ENCODE data around the gene SLC25A52.

SLC25A52 gene

DNA sequence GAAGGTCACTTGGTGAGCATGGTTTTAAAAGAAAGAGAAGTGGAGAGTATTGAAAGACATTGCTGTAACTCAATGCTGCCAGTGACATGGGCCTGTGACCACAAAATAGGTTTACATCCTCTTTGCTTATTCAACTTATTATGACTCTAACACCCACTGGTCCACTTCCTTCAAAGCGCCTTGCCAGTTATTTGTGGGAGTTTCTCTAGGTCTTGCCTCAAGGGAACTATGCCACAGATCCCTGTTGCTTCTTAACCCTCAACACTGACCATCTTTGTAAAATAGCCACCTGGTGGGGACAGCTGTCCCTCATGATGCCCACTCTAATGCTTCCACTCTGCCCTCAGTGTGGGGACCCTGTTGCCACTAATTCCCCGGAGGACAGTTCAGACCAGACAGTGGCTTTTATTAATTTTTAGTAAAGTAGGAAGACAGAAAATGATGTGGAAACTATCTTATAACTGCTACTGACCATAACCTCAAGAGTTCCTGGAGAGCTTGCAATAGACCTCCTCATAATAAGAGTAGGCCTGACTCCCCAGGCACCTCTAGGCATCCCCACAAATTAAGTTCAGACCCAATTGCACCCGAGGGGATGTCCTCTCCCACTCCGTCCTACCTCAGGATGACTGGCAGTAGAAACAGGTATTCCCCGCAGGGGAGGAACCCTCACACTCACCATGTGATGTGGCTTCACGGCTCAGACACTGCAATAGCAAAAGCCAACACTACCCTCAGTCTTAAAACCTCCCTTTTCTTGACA is 31.3 kb upstream of the SLC25A52 start:
- Histone ChIP-seq H4K20me1 (ENCODE audit: control insufficient read depth, insufficient read depth, low read depth, low read length) (no peaks in the 10 kb centered on the region), H3K27me3 (ENCODE audit: control insufficient read depth, low read length) (no peaks in the 10 kb centered on the region), H3K9me3 (ENCODE audit: control insufficient read depth, insufficient read depth, low read length) (no peaks in the 10 kb centered on the region), H3K79me2 (ENCODE audit: control insufficient read depth, low read length) (no peaks in the 10 kb centered on the region), H3K36me3 (ENCODE audit: control insufficient read depth, low read length) (no peaks in the 10 kb centered on the region), H3F3A (ENCODE audit: control insufficient read depth, insufficient read depth) (no peaks in the 10 kb centered on the region), H3K4me3 (ENCODE audit: low read length) (no peak overlapping the region), H3K27ac (ENCODE audit: low read depth, low read length) (no peak overlapping the region), H3K9me2 (replicated peaks; ENCODE audit: control insufficient read depth, low read length) (no peaks in the 10 kb centered on the region), H3K4me2 (ENCODE audit: low read length) (no peak overlapping the region), H3K4me1 (ENCODE audit: control insufficient read depth, low read length) (no peaks in the 10 kb centered on the region)
- TF ChIP-seq, protein P1, sequence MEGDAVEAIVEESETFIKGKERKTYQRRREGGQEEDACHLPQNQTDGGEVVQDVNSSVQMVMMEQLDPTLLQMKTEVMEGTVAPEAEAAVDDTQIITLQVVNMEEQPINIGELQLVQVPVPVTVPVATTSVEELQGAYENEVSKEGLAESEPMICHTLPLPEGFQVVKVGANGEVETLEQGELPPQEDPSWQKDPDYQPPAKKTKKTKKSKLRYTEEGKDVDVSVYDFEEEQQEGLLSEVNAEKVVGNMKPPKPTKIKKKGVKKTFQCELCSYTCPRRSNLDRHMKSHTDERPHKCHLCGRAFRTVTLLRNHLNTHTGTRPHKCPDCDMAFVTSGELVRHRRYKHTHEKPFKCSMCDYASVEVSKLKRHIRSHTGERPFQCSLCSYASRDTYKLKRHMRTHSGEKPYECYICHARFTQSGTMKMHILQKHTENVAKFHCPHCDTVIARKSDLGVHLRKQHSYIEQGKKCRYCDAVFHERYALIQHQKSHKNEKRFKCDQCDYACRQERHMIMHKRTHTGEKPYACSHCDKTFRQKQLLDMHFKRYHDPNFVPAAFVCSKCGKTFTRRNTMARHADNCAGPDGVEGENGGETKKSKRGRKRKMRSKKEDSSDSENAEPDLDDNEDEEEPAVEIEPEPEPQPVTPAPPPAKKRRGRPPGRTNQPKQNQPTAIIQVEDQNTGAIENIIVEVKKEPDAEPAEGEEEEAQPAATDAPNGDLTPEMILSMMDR (IDR thresholded peaks at IDR 0.05; ENCODE audit: low read depth, low read length, poor library complexity, severe bottlenecking), result no peak
- no peak for TF ChIP-seq EZH2phosphoT487 (IDR thresholded peaks at IDR 0.05; ENCODE audit: borderline replicate concordance, low read length)

DNA sequence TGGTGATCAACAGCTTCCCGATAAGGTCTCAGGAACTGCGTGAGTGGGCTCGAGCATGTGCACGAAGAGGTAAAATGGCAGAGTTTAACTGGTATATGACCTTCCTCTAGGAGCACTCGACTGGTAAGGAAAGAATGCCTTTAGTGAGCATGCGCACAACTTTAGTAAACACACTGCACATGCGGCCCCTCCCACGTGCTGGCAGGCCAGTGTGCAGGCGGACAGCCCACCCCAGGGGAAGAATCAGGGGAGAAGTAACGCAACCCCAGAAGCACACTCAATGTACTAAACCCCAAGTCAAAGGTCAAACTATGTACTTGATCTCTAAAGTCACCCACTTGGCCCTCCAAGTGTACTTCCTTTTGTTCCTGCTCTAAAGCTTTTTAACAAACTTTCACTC is 28.7 kb upstream of the SLC25A52 start:
- Histone ChIP-seq H4K20me1 (ENCODE audit: control insufficient read depth, insufficient read depth, low read depth, low read length) (no peaks in the 10 kb centered on the region), H3K27ac (ENCODE audit: low read depth, low read length) (no peak overlapping the region), H3K9me3 (ENCODE audit: control insufficient read depth, insufficient read depth, low read length) (no peaks in the 10 kb centered on the region), H3K4me3 (ENCODE audit: low read length) (no peak overlapping the region), H3K4me1 (ENCODE audit: control insufficient read depth, low read length) (no peaks in the 10 kb centered on the region), H3K27me3 (ENCODE audit: control insufficient read depth, low read length) (no peaks in the 10 kb centered on the region), H3K9me2 (replicated peaks; ENCODE audit: control insufficient read depth, low read length) (no peaks in the 10 kb centered on the region), H3K79me2 (ENCODE audit: control insufficient read depth, low read length) (no peaks in the 10 kb centered on the region), H3K36me3 (ENCODE audit: control insufficient read depth, low read length) (no peaks in the 10 kb centered on the region), H3K4me2 (ENCODE audit: low read length) (no peak overlapping the region), H3F3A (ENCODE audit: control insufficient read depth, insufficient read depth) (no peaks in the 10 kb centered on the region)
- TF ChIP-seq, protein P1 (IDR thresholded peaks at IDR 0.05; ENCODE audit: low read depth, low read length, poor library complexity, severe bottlenecking), result no peak
- TF ChIP-seq EZH2phosphoT487 (IDR thresholded peaks at IDR 0.05; ENCODE audit: borderline replicate concordance, low read length), result no peak

DNA sequence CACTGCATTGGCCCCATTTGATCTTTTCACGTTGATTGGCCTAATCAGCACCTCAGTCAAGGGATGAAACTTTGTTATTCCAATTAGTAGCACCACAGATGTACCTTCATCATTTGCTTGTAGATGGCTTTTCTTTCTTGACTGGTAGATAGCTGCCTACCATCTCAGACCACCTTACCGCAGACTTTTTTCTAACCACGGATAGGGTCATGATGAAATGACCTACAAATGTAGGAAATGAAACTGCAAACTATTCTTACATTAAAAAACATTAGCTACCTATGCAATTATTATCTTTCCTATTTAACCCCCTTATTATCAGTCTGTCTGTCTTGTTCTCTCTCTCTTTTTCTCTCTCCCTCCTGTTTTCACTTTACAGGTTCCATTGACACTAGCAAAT is 22.4 kb upstream of the SLC25A52 start:
- Histone ChIP-seq H3K27ac (ENCODE audit: low read depth, low read length) (no peak overlapping the region), H3K4me3 (ENCODE audit: low read length) (no peak overlapping the region)

More for the DNA sequence above, 22.4 kb upstream of the SLC25A52 start:
- Histone ChIP-seq H3K79me2 (ENCODE audit: control insufficient read depth, low read length) (no peaks in the 10 kb centered on the region), H3K27me3 (ENCODE audit: control insufficient read depth, low read length) (no peaks in the 10 kb centered on the region), H3K4me1 (ENCODE audit: control insufficient read depth, low read length) (no peaks in the 10 kb centered on the region), H3K9me2 (replicated peaks; ENCODE audit: control insufficient read depth, low read length) (no peaks in the 10 kb centered on the region), H3K36me3 (ENCODE audit: control insufficient read depth, low read length) (no peaks in the 10 kb centered on the region), H3F3A (ENCODE audit: control insufficient read depth, insufficient read depth) (no peaks in the 10 kb centered on the region), H3K9me3 (ENCODE audit: control insufficient read depth, insufficient read depth, low read length) (no peaks in the 10 kb centered on the region), H3K4me2 (ENCODE audit: low read length) (no peak overlapping the region), H4K20me1 (ENCODE audit: control insufficient read depth, insufficient read depth, low read depth, low read length) (no peaks in the 10 kb centered on the region)
- no peak for TF ChIP-seq EZH2phosphoT487 (IDR thresholded peaks at IDR 0.05; ENCODE audit: borderline replicate concordance, low read length)
- TF ChIP-seq, protein P1 (IDR thresholded peaks at IDR 0.05; ENCODE audit: low read depth, low read length, poor library complexity, severe bottlenecking), result no peak

All from DOHH2 (cell line).